Prostate gland (tissue), 2 donors: Measurements from ENCODE around the gene SMURF2. TPM values are rescaled to one million over a fixed set of nuclear protein-coding genes. Genes with fewer than 3 reads are reported as not detected.

Experiments
- DNase-seq: peaks from one replicate; pipeline ENCODE4 v3.0.0-alpha.2; 2019; ENCODE audit warnings: low spot score
- H3K27ac ChIP-seq, 2 donors: fragments of 200-600 bp; sonication (generic); 2 replicates each; pipeline ENCODE4 v1.5.1; 2017 to 2019
- H3K27me3 ChIP-seq: fragments of 200-600 bp; sonication (generic); replicated peaks from 2 replicates; pipeline ENCODE4 v1.5.1; 2019; ENCODE audit not compliant: insufficient read depth
- H3K36me3 ChIP-seq, 2 donors: fragments of 200-600 bp; sonication (generic); 1 replicate in 1 of 2; 2 replicates in 1 of 2; pipeline versions ENCODE4 v1.5.1 to v1.8.1; 2017 to 2019
- H3K4me1 ChIP-seq: fragments of 200-600 bp; sonication (generic); replicated peaks from 2 replicates; pipeline ENCODE4 v1.5.1; 2019
- H3K4me3 ChIP-seq, 2 donors: fragments of 200-600 bp; sonication (generic); 2 replicates each; pipeline ENCODE4 v1.5.1; 2017 to 2019
- H3K9me3 ChIP-seq: fragments of 200-600 bp; sonication (generic); 2 replicates; pipeline ENCODE4 v1.5.1; 2017
- POLR2A ChIP-seq: fragments of 450-650 bp; IDR thresholded peaks from one replicate; pipeline ENCODE4 v1.6.1; 2016; ENCODE audit warnings: antibody characterized with exemption, mild to moderate bottlenecking
- POLR2AphosphoS5 ChIP-seq: sonication (generic); formaldehyde crosslinking; IDR thresholded peaks from one replicate; pipeline ENCODE4 v1.6.1; 2017; ENCODE audit warnings: antibody characterized with exemption
- WGBS: methylation state at CpG from one replicate; pipeline ENCODE4 v1.1.5; 2018; 5-methylcytosine and 5-hydroxymethylcytosine counted together
- intact Hi-C: fragments of 100-400 bp; cut with DNase I; formaldehyde crosslinking; loops from one replicate; pipeline ENCODE4 v1.14.2; 2022
- total RNA-seq, 2 donors: library from RNA; depleted of rRNA; stranded (reverse); fragments of >200 nt; gene quantifications; one replicate each; pipeline ENCODE4 v1.1.0, GENCODE V29; 2016
- TF ChIP-seq, protein P1 (sequence below), 4 experiments: fragments of 200-600 bp in 2 of 4; fragments of 450-650 bp in 2 of 4; sonication (generic) in 2 of 4; IDR thresholded peaks; 1 replicate in 3 of 4; 2 replicates in 1 of 4; pipeline ENCODE4 v1.5.1; 2016 to 2019; ENCODE audit warnings: antibody characterized with exemption in 4 of 4, mild to moderate bottlenecking in 2 of 4, moderate library complexity in 2 of 4

The SMURF2 gene
- total RNA-seq, 2 donors from 2014 or later, result 21.5 to 29.1 TPM

DNA sequence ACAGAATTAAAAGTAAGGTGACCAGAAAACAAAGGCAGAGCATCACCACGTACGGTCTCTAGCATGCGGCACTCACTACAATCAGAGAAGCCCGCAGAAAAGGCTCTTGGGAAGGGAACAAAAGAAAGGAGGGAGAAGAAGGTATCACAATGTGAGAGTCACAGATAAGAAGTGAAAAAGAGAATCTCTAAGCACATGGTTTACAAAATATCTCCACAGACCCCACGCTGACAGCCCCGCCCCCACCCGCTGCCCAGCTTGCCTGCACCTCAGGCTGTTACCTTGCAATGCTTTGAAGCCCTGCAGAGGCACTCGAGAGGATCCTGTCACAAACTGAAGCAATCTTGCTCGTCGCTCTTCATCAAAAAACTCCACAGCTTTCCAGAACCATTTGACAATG is 114.8 kb downstream of the SMURF2 start:
- intact Hi-C loops, result no loop called here
- no peaks in the 10 kb centered on the region for H3K27me3 ChIP-seq
- no peaks in the 10 kb centered on the region for H3K4me1 ChIP-seq
- TF ChIP-seq POLR2AphosphoS5 (no peak), POLR2A (no peak)
- TF ChIP-seq, protein P1, sequence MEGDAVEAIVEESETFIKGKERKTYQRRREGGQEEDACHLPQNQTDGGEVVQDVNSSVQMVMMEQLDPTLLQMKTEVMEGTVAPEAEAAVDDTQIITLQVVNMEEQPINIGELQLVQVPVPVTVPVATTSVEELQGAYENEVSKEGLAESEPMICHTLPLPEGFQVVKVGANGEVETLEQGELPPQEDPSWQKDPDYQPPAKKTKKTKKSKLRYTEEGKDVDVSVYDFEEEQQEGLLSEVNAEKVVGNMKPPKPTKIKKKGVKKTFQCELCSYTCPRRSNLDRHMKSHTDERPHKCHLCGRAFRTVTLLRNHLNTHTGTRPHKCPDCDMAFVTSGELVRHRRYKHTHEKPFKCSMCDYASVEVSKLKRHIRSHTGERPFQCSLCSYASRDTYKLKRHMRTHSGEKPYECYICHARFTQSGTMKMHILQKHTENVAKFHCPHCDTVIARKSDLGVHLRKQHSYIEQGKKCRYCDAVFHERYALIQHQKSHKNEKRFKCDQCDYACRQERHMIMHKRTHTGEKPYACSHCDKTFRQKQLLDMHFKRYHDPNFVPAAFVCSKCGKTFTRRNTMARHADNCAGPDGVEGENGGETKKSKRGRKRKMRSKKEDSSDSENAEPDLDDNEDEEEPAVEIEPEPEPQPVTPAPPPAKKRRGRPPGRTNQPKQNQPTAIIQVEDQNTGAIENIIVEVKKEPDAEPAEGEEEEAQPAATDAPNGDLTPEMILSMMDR (IDR thresholded peaks at IDR 0.05), result no peak
- no peak overlapping the region for H3K27ac ChIP-seq
- no peak overlapping the region for H3K4me3 ChIP-seq
- no peak for DNase-seq
- WGBS, result 68% methylated on average over 10 of the region's 10 CpGs
- no peaks in the 10 kb centered on the region for H3K36me3 ChIP-seq
- H3K9me3 ChIP-seq, result no peaks in the 10 kb centered on the region

DNA sequence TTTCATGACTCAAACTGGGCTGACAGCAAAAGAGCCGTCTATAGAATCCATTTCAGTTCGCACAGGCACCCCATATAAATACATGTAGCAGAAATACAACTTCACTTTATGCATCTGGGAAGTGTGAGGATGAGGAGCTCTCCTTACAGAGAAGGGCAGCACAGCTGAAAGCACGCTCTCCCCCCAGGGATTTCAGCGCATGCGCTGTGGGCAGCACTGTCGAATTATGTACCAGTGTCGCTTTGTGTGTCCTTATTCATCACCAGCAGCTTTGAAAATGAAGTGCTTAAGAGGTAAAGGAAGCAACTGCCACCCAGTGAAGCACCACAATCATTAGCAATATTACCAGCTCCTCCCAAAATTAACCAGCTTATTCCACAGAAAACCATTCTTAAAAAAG is 115.4 kb downstream of the SMURF2 start:
- Histone ChIP-seq H3K27me3 (no peaks in the 10 kb centered on the region), H3K4me3 (no peak overlapping the region), H3K27ac (no peak overlapping the region), H3K36me3 (no peaks in the 10 kb centered on the region), H3K4me1 (no peaks in the 10 kb centered on the region), H3K9me3 (no peaks in the 10 kb centered on the region)
- TF ChIP-seq, protein P1 (IDR thresholded peaks at IDR 0.05), result no peak
- no peak for TF ChIP-seq POLR2AphosphoS5
- TF ChIP-seq POLR2A, result no peak
- WGBS, result 89% methylated on average over 7 of the region's 7 CpGs
- no peak for DNase-seq
- intact Hi-C loops, result no loop called here

DNA sequence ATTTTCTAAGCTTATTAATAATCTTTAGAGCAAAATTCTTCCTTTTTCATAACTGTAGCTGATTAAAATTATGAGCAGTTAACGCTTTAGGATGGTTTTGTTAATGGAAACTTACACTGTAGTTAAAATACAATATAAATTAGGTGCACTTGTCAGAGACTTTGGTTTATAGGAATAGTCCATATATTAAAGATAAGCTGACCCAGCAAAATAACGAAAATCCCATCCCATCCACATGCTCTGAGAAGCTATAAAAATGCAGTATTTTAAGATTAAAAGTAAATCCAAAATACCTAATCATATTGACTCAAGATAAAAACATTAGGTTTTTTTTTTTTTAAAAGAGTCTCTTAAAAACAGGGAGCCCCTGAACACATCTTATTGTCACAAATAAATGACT is 117.4 kb downstream of the SMURF2 start:
- Histone ChIP-seq H3K4me1 (peaks cover 7% of the 10 kb centered on the region), H3K27me3 (no peaks in the 10 kb centered on the region), H3K27ac (no peak overlapping the region), H3K36me3 (no peaks in the 10 kb centered on the region), H3K4me3 (no peak overlapping the region), H3K9me3 (no peaks in the 10 kb centered on the region)
- TF ChIP-seq POLR2A (no peak), POLR2AphosphoS5 (no peak)
- TF ChIP-seq, protein P1 (IDR thresholded peaks at IDR 0.05), result no peak
- intact Hi-C loops, result no loop called here
- 95% methylated on average over 2 of the region's 2 CpGs for WGBS
- DNase-seq, result no peak

DNA sequence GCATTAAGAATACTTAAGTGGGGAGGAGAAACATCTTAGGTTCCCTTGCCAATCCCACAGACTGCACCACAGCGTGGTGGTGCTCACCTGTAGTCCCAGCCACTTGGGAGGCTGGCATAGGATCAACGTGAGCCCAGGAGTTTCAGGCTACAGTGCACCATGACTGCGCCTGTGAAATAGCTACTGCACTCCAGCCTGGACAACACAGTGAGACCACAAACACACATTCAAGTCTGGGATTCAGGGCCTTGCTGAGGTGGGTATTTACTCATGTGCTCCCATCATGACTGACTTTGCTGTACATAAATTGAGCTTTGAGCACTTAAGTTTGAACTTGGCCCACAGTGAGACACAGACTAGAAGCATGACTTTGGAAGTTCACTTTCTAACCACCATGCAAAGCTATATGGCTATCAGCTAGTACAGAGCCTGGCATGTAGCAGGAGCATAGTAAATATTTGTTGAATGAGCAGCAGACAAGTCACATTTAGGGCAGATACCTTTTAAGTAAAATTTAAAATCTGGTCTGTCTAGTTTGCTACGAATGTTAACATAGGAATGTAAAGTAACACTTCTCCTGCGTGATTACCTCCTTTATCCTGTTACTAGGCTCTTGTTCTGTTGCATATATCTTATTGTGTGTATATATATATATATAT is 121.9 kb downstream of the SMURF2 start:
- WGBS, result 80% methylated on average over 5 of the region's 5 CpGs
- no peaks in the 10 kb centered on the region for H3K9me3 ChIP-seq
- H3K27me3 ChIP-seq, result no peaks in the 10 kb centered on the region
- no peak overlapping the region for H3K4me3 ChIP-seq
- TF ChIP-seq, protein P1 (IDR thresholded peaks at IDR 0.05), result no peak
- TF ChIP-seq POLR2AphosphoS5, result peak; percentile 61
- TF ChIP-seq POLR2A, result no peak
- DNase-seq, result no peak
- no peaks in the 10 kb centered on the region for H3K36me3 ChIP-seq
- intact Hi-C loops, result no loop called here
- H3K27ac ChIP-seq, result peak overlapping the region; percentile 57 to 64
- H3K4me1 ChIP-seq, result peaks cover 20% of the 10 kb centered on the region

DNA sequence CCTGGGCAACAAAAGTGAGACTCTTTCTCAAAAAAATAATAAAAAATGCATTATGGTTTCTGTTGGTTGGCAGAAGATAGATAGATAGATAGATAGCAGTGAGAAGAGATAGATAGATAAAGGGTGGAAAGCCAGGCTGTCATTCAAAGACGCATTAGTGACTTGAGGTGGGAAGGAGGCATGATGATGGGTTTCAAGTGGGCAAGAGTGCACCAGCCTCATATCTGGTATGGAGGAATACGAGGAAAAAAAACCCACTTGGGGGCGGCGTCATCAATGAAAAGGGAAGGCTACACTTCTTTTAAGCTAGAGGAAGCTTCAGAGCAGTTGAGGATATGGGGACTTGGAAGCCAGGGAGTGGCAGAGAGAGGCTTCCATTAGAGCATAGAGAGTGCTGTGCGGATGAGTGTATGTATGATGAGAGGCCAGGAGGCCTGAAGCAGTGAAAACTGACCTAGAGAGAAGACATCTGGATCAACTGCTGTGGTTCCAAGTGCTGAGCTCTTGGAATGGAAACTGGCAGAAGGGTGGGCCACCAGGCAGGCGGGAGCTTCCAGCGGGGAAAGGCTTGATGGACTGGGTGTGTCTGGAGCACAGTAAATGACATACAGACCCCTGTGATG is 123.5 kb downstream of the SMURF2 start:
- Histone ChIP-seq H3K27me3 (no peaks in the 10 kb centered on the region), H3K27ac (peak overlapping the region; percentile 21 to 64), H3K4me1 (peaks cover 20% of the 10 kb centered on the region), H3K36me3 (no peaks in the 10 kb centered on the region), H3K4me3 (no peak overlapping the region), H3K9me3 (no peaks in the 10 kb centered on the region)
- WGBS, result 81% methylated on average over 7 of the region's 7 CpGs
- DNase-seq, result no peak
- intact Hi-C loops, result no loop called here
- TF ChIP-seq POLR2AphosphoS5, result no peak
- TF ChIP-seq, protein P1 (IDR thresholded peaks at IDR 0.05), result no peak
- TF ChIP-seq POLR2A, result no peak
